Measurements from ENCODE around the gene STARD3.

GRCh38 chr17:39606434-39607056 is 30.4 kb upstream of the STARD3 start:
- TF ChIP-seq POLR2A (IDR thresholded peaks at IDR 0.05; ENCODE audit: insufficient read depth in 1 of 2, low read depth in 2 of 2, low read length in 2 of 2) (no peak), FOXP4 (CRISPR knock-in tag; IDR thresholded peaks at IDR 0.05) (no peak), CTCF (CRISPR knock-in tag; IDR thresholded peaks at IDR 0.05) (no peak)

Measured in HepG2 (cell line).